Kidney (tissue), 14 donors: ENCODE results near the gene INPP4A. TPM values are rescaled to one million over a fixed set of nuclear protein-coding genes. Genes with fewer than 3 reads are reported as not detected.

Experiments
- DNase-seq, 5 donors: peaks; one replicate each; pipeline ENCODE4 v3.0.0-alpha.2; 2013 to 2020
- FAIRE-seq: peaks from 2 replicates; lab custom pipeline; 2012; peaks lifted over from hg19 to GRCh38; lab: Jason Lieb, UNC
- H3K27ac ChIP-seq, 2 donors: one replicate each; pipeline ENCODE4 v1.7.0; 2013; ENCODE audit warnings: low read depth in 2 of 2, low read length in 2 of 2, inconsistent platforms in 1 of 2
- H3K27me3 ChIP-seq: one replicate; pipeline ENCODE4 v1.7.1; 2013; ENCODE audit warnings: low read length, inconsistent platforms; ENCODE audit not compliant: control insufficient read depth, insufficient read depth
- H3K36me3 ChIP-seq, 3 donors: one replicate each; pipeline versions ENCODE4 v1.7.0 to v1.7.1; 2013; ENCODE audit warnings: low read length in 3 of 3, control low read depth in 1 of 3, inconsistent platforms in 1 of 3; ENCODE audit not compliant: insufficient read depth in 3 of 3, control insufficient read depth in 2 of 3
- H3K4me1 ChIP-seq, 3 donors: one replicate each; pipeline versions ENCODE4 v1.7.0 to v1.7.1; 2013; ENCODE audit warnings: low read length in 3 of 3, inconsistent platforms in 1 of 3, low read depth in 1 of 3; ENCODE audit not compliant: control insufficient read depth in 2 of 3, insufficient read depth in 2 of 3
- H3K4me3 ChIP-seq, 3 donors: one replicate each; pipeline versions ENCODE4 v1.7.0 to v1.8.1; 2013; ENCODE audit warnings: low read length in 3 of 3, control low read depth in 1 of 3, inconsistent platforms in 1 of 3
- H3K9ac ChIP-seq, 3 donors: one replicate each; pipeline versions ENCODE4 v1.7.0 to v1.7.1; 2013; ENCODE audit warnings: low read length in 3 of 3, control low read depth in 1 of 3, inconsistent platforms in 1 of 3
- H3K9me3 ChIP-seq, 3 donors: one replicate each; pipeline versions ENCODE4 v1.7.0 to v1.7.1; 2013; ENCODE audit warnings: low read length in 3 of 3, control low read depth in 1 of 3, inconsistent platforms in 1 of 3; ENCODE audit not compliant: control insufficient read depth in 2 of 3, insufficient read depth in 1 of 3
- CTCF ChIP-seq: IDR thresholded peaks from 3 replicates; pipeline ENCODE4 v1.5.1; 2012; ENCODE audit warnings: mild to moderate bottlenecking, moderate library complexity, borderline replicate concordance; ENCODE audit not compliant: insufficient read depth; ENCODE audit errors: extremely low read depth
- intact Hi-C: fragments of 100-400 bp; cut with DNase I; formaldehyde crosslinking; loops from one replicate; pipeline ENCODE4 v1.11.1; 2022
- polyA plus RNA-seq: library from polyadenylated mRNA; stranded (reverse); fragments of 350-450 nt; fragmentation: Illumina TruSeq; extraction: RNeasy Lipid Tissue Mini Kit (QIAGEN cat#74804); gene quantifications from one replicate; pipeline ENCODE4 v1.2.3, GENCODE V29; 2014; ENCODE audit warnings: low read depth, low replicate concordance; ENCODE audit not compliant: insufficient read depth
- total RNA-seq: library from RNA; stranded (reverse); fragmentation: NEBNext Ultra II Directional; extraction: Animal tissue kit (Norgen Biotek cat#: 25700); gene quantifications from one replicate; pipeline ENCODE4 v1.2.1, GENCODE V29; 2021
- donor health status: control.
- donor health status: control.
- donor health status: control.
- donor health status: control.
- donor health status: control.
- donor health status: DM: yes; HTN: yes; CAD: no.
- donor health status: Normal renal cell carcinoma (clear cell type).

INPP4A gene
- total and polyA plus RNA-seq, 2 donors from 2014 or later: 4.1 to 27.9 TPM

GRCh38 chr2:98465456-98466226 is 21.0 kb downstream of the INPP4A start:
- Histone ChIP-seq H3K27ac (peak overlapping the region in 1 of 2 donors; percentile 2), H3K4me3 (no peak overlapping the region)

GRCh38 chr2:98467082-98467536 is 22.5 kb downstream of the INPP4A start:
- no peak for TF ChIP-seq CTCF
- Histone ChIP-seq H3K4me3 (no peak overlapping the region), H3K4me1 (peaks cover 0 to 11% (median 9%) of the 10 kb centered on the region in 3 donors), H3K9me3 (no peaks in the 10 kb centered on the region), H3K36me3 (no peaks in the 10 kb centered on the region), H3K9ac (no peak overlapping the region), H3K27ac (no peak overlapping the region), H3K27me3 (no peaks in the 10 kb centered on the region)
- peak in 2 of 5 donors; percentile 42 to 57 for DNase-seq
- FAIRE-seq: no peak
- intact Hi-C loops: no loop called here

More at GRCh38 chr2:98465456-98466226, 21.0 kb downstream of the INPP4A start:
- no peaks in the 10 kb centered on the region for H3K9me3 ChIP-seq
- peaks cover 0 to 13% (median 9%) of the 10 kb centered on the region in 3 donors for H3K4me1 ChIP-seq
- H3K27me3 ChIP-seq: no peaks in the 10 kb centered on the region
- intact Hi-C loops: no loop called here
- H3K36me3 ChIP-seq: no peaks in the 10 kb centered on the region
- DNase-seq (peak; percentile 60 to 91 (median 65)), FAIRE-seq (no peak)
- no peak for TF ChIP-seq CTCF
- no peak overlapping the region for H3K9ac ChIP-seq

GRCh38 chr2:98467652-98468051 is 23.0 kb downstream of the INPP4A start:
- Histone ChIP-seq H3K36me3 (no peaks in the 10 kb centered on the region), H3K9ac (no peak overlapping the region), H3K4me3 (no peak overlapping the region), H3K27me3 (no peaks in the 10 kb centered on the region), H3K9me3 (no peaks in the 10 kb centered on the region), H3K27ac (no peak overlapping the region), H3K4me1 (peaks cover 0 to 14% (median 9%) of the 10 kb centered on the region in 3 donors)
- no peak for TF ChIP-seq CTCF
- DNase-seq (no peak), FAIRE-seq (no peak)
- intact Hi-C loops: no loop called here
